Activated CD4-positive, alpha-beta T cell treated with anti-CD3 and anti-CD28 coated beads, Interleukin-2, amount 50 U/mL, for 1 hour (primary cell): Measurements from ENCODE around the gene COL5A1.
"Not testable (repeated sequence)": the region's sequence is repeated elsewhere in the genome, so short reads cannot be mapped to it uniquely, and the experiment has no call there.

Experiments
- DNase-seq: peaks from one replicate; pipeline ENCODE4 v3.0.0-alpha.2; 2020

Gene COL5A1

DNA sequence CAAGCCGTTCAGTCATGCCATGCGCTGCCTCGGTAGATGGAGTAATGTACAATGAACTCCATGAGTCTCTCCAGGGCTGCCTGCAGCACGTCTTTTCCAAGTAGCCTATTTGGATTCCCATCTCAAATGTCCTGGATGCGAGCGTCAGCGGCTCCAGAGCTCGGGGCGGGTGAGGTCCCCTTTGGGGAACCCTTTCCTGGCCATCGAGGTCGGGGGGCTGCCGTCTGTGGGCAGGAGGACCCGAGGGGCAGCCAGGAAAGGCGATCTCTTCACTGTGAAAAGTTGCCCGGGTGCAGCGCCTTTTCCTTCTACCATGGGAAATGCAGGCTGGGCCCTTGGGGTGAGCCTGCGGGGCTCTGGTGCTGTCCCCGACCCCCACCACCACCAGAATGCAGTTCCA is 202.1 kb downstream of the COL5A1 start:
- no peak for DNase-seq

DNA sequence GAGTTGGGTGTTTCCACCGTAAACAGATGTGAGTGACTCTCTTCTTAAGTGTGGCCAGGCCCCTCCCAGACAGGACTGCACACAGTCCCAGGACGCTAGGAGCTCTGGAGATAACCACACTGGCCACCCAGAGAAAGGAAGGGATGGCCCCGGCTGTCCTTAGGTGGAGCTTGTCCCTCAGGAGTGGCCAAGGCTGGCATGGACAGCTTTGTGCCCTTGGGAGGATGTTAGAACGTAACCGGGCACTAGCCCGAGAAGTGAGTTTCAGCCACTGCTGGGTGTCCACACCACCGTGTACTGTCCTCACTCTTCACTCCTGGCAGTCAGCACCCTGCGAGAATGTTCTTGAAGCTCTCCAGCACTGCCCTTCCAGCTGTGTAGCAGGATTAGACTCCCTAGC is 203.2 kb downstream of the COL5A1 start:
- no peak for DNase-seq

DNA sequence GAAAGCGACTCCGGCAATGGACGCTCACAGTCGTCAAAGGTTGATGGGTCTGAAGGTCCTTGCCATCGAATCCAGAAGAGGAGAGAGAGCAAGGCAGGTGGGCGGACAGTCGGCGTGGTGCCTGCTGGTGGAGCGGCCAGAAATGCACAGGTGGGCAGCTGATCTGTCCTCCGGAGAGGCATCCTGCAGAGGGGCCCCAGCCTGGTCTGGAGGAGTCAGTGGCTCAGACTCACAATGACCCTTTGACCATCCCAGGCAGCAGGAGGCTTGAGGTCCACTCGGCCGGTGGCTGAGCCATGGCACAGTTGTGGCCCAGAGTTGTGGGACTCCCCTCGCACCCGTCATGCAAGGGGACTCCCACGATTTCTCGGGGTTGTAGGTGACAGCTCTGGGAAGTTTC is 204.6 kb downstream of the COL5A1 start:
- no peak for DNase-seq

DNA sequence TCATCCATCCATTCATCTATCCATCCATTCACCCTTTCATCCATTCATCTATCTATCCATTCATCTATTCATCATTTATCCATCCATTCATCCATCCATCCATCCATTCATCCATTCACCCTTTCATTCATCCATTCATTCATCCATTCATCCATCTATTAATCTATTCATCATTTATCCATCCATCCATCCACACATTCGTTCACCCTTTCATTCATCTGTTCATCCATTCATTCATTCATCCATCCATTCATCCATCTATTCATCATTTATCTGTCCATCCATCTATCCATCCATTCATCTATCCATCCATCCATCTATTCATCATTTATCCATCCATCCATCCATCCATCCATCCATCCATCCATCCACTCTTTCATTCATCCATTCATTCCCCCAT is 205.1 kb downstream of the COL5A1 start:
- no peak for DNase-seq

DNA sequence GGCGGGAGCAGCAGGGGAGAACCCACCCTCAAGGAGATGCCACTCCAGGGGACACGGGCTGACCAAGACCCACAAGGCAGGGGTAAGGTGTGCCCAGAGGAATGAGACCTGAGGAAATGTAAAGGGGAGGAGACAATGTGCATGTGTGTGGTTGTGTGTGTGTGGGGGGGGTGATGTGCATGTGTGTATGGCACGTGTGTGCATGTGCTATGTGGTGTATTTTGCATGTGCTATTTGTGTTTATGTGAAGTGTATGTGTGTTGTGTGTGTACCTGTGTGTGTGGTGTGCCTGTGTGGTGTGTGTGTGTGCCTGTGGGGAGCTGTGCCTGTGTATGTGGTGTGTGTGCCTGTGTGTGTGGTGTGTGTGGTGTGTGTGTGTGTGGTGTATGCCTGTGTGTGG is 205.5 kb downstream of the COL5A1 start:
- DNase-seq, result no peak

DNA sequence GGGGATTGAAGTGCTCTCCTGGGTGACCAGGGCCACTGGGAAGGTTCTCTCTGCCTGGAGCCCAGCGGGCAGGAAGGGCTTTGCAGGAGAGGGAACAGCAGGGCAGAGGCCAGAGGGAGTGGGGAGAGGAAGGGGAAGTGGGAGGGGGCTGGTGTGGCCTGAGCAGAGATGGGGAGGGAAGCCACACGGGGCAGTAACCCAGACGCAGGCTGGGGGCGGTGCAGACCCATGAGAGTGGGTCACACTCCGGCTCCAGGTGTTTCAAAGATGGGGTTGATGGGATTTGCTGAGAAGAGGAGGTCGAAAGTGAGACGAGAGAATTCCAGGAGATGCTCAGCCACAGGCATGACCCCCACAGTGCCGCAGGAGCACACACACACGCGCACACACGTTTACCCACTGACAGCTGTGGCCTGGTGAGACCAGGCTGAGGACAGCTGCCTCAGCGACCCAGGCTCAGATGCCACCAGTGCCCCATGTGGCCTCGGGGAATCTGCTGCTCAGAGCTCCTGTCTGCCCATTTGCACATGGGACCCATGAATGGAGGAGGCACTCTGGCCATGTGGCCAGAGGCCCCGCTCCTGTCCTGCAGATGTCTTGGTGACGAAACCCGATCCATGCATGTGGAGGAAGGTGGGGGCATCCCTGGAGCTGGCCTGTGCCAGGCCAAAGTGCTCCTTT is 206.3 kb downstream of the COL5A1 start:
- DNase-seq, result no peak

DNA sequence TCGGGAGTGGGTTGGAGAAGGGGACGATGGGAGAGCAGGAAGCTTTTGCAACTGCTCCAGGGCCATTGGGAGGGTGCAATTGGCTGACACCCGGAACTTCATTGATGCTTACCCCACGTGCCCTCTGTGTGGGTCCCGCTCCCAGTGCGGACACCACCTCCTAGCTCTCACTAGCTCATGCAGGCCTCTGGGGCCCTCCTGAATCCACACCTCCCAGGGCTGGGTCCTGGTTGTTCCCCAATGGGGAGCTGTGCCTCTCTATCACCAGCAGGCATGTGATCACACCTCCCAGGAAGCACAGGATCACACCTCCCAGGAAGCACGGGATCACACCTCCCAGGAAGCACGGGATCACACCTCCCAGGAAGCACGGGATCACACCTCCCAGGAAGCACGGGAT is 206.9 kb downstream of the COL5A1 start:
- no peak for DNase-seq

DNA sequence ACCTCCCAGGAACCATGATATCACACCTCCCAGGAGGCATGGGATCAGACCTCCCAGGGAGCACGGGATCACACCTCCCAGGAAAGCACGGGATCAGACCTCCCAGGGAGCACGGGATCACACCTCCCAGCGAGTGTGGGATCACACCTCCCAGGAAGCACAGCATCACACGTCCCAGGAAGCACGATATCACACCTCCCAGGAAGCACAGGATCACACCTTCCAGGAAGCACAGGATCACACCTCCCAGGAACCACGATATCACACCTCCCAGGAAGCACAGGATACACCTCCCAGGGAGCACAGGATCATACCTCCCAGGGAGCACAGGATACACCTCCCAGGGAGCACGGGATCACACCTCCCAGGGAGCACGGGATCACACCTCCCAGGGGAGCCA is 209.0 kb downstream of the COL5A1 start:
- DNase-seq, result no peak

DNA sequence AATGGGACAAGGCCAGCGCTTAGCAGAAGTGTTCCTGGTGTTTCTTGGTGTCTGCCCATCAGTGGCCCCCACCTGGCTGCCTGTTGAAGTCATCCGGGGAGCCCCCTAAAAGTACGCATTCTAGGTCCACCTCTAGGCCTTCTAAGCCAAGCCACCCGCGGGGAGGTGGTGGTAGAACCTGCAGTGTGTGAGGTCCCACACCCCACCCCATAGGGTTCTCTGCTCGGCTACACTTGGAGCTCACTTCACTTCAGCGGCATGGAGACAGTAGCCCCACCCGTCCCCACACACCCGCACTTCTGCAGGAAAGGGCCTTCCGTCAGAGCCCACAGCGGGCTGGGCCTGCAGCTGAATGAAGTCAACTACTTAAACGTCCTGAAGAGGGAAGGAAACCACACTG is 209.4 kb downstream of the COL5A1 start:
- no peak for DNase-seq

DNA sequence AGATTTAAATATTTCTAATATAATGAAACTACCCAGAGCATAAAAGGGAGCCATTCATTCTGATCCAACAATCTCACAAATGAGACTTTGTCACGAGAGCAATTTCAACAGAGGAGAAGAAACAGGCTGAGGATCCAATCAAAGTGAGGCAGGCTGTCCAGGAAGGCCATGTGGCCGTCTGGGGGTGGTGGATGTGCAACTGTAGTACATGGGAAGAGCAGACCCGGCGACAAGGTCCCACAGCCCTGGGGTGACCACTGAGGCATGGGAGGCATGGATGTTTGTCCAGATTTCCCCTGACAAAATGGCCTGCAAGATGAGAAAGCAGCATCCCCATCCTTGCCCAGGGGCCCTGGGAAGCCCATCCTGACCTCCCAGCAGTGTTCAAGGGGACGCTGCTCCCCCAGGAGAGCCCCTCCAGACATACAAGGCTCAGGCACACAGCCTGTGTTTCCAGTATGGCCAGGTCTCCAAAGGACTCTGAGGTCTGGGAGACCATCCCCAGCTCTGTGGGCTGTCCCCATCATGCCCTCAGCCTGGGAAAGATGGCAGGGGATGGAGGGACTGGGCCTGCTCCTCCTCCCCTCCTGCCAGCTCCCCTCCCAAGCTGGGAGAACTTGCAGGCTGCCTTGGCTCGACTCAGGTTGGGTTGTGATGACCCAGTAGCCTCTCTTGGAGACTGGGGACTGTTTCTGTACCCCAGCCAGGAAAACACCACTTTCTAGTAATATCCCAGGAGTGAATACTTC is 211.5 kb downstream of the COL5A1 start:
- DNase-seq, result no peak

DNA sequence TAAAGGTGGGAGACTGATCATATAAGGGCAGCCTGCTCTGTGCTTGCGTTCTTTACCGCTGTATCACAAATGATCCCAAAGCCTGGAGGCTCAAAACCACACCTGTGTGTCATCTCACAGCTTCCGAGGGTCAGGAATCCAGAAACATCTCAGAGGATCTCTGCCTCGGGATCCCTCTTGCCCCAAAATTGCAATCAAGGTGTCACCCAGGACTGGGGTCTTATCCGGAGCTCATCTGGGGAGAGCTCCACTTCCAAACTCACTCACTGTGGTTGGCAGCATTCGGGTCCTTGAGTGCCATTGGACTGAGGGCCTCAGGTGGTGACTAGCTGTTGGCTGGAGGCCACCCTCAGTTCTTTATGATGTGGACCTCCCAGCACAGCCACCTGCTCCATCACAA is 212.3 kb downstream of the COL5A1 start:
- no peak for DNase-seq

DNA sequence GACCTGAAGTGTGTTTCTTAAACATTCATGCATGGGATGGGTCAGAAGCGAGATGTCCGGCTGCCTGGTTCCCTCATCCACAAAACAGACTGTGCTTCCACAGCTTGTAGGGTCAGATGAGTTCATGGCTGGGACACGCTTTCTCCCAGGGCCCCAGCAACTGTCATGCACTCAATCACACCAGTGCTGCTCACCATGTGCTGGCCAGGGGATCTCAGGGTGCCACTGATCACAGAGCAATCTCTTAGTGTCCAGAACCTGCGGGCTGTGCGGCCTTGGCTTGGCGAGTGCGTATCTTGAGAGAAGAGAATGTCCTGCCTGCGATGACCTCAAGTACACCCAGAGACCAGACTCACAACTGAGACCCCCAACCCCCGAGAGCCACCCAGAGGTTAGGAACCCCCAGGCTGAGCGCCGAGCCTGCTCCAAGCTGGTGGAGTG is 213.0 kb downstream of the COL5A1 start:
- no peak for DNase-seq

DNA sequence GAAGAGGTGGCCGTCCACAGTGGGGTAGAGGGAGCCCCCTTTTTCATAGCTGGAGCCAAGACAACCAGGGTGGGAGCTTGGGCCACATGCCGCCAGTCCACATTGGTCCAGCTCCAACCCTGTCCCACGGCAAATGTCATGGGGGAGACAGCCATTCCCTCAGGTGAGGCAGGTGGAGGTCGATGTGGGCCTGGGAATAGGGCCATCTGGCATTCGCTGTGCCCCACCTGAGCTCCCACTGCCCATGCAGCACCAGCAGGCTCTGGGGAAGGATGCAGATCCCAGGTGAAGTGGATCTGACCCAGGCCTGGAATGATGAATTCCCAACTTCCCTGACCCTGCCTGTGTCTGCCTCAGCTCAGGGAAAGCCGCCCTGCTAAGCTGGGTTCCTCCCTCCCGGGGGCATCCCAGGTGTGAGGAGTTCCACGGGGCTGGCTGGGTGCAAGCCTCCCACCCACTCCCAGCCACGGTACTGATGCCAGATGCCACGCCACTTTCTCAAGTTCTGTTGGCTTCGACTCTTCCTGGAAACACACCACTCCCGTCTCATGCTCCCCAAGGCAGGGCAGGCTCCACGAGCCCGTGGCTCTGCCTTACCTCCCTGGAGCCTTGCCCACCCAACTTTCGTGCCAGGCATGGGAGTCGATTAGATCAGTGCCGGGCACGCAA is 213.8 kb downstream of the COL5A1 start:
- no peak for DNase-seq

DNA sequence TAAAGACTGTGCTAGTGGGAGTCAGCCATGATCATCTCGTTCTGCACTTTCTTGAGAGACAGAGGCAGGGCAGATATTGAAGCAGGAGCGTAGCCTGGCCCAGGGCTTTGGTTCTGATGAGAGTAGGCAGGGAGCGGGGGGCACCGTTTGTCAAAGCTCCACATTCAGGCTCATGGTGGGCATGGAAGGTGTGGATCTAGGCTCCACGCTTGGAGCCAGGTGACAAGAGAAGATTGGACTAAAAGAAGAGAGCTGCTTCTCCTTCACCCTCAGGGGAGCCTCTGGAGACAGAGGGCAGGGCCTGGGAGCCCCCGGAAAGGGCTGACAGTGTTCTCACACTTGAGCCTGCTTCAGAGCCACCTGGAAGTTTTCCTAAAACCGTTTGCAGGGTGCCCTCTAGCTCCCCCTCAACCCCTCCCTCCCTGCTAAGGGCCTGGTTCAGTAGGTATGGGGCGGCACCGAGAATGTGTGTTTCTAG is 214.3 kb downstream of the COL5A1 start:
- DNase-seq, result no peak

DNA sequence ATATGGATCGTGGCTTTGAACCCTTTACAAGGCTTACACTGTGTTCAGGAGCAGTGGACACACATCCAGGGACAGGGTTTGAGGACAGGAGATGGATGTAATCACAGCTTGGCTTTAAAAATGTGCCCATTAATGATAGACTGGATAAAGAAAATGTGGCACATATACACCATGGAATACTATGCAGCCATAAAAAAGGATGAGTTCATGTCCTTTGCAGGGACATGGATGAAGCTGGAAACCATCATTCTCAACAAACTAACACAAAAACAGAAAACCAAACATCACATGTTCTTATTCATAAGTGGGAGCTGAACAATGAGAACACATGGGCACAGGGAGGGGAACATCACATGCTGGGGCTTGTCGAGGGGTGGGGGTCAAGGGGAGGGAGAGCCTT is 215.8 kb downstream of the COL5A1 start:
- not testable (repeated sequence) for DNase-seq

DNA sequence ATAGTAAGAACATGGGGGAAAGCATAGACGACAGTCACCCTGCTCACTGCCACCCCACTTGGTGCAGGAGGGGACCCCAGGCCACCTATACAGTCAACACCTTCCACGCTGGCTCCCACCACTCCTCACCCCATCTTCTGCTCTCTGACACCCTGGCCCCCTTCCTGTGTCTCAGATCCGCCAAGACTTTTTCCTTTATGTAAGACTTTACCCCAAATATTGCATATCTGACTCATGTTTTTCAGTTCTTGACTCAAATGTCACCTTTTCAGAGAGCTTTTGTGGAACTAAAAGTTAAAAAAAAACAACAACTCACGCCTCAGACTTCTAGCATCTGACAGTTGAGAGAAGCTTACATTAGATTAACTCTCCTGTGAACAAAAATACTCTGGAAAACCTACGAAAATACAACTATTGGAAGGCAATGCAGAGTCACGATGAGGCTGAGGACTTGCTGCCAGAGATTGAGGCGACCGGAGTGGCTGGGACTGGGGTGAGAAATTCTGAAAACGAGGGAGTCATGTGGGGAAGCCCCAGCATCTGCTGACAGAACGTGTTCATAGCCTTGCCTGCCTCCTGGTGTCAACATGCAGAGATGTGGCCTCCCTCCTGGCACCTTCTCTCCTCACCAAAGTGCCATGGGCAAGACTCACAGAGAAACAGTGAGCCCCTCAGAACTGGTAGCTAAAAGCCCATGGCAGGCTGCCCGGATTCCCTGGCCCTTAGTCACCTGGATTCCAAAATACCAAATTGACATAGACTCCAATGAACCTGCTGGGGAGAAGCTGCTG is 216.6 kb downstream of the COL5A1 start:
- no peak for DNase-seq

DNA sequence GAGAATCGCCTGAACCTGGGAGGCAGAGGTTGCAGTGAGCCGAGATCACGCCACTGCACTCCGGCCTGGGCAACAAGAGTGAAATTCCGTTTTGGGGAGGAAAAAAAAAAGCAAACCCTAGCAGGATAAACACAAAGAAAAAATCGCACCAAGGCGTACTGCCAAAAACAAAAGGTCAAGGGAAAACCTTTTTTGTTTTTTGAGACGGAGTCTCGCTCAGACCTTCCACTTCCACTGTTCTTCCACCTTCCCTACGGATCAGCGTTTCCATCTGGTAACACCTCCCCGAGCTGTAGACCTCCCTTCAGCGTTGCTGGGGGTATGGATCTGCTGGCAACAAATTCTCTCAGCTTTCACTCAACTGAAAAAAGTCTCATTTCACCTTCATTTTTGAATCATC is 218.9 kb downstream of the COL5A1 start:
- no peak for DNase-seq

DNA sequence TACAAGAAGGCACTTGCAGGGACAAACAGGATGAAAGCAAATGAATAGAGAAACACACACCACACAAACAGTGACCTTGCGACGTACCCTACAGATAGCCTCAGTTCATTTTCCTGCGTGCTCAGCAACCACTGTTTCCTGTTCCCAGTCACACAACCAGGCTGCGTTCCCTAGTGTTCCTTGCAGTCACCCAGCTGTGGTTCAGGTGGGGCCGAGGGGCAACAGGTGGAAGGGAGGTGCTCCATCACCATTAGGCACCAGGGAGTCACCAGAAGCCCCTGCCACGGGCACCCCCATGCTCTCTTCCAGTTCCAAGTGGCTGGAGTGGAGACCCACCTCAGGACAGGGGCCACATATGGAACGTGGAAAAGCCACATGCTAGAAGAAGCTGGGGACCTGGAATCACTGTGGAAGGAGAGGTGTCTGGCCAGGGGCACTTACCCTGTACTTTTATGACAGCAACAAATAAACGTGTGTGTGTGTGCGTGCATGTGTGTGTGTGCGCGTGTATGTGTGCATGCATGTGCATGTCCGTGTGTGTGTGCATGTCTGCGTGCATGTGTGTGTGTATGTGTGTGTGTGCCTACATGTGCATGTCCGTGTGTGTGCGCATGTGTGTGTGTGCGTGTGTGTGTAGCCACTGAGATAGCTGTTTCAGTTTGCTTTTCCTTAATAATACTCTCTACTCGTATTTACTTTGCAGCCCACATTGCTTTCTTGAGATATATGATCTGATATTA is 220.2 kb downstream of the COL5A1 start:
- no peak for DNase-seq

DNA sequence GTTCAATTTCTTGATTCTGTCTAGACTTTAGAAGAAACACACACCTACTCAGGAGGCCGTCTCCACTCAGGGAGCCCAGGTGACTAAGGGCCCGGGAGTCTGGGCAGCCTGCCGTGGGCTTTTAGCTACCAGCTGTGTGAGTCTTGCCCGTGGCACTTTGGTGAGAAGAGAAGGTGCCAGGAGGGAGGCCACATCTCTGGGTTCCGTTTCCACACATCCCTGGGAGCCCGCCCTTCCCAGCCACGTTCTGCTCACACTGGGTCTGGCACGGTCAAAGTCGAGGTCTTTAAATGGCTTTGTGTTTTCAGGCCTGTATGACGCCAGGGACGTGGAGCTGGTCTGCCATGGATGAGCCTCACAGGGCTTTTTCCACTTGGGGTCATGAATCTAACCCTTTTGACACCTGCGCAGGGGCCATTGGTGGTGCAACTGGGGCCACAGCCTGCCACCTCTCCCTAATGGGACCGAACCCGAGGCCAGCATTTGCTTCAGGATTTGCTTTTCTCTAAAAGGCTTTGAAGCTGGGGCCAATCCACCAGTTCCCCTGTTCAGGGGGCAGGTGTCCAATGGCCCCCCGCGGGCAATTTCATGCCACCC is 221.8 kb downstream of the COL5A1 start:
- no peak for DNase-seq

DNA sequence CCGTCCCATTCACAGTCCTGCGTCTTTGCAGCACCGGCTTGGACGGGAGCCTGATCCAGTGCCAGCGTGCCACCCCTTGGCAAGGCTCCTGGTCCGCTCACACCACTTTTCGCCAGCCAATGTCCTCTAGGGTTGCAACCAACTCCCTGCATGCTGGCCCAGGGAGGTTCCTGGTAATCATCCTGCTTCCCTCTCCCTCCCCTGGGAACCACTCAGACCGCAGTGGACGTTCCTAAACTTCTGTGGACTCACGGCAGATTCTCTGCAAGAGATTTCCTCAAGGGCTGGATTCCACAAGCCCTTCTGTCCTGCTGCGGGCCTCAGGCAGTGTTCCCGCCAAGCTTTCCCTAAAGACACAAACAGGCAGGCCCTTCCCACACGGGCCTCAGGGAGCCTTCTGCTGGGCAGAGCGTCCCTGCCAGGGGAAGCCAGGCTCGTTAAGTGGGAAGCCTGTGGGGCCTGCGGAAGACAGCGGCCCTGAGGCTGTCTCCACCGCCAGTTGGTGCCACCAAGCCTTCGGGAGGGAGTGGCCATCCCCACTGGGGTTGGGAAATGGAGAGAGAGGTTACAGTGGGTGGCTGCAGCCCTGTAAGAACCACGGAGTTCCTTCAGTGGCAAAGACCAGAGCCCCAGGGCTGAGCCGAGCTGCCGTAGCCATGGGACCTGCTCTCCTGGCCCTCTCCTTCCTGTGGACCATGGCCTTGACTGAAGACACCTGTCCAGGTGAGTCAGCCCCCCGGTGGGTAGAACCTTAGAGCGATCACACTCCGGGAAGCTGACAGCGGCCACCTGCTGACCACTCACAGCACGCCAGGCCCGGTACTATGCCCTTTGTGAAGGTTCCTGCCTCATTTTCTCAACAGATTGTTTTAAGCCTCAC is 222.6 kb downstream of the COL5A1 start:
- DNase-seq, result no peak

DNA sequence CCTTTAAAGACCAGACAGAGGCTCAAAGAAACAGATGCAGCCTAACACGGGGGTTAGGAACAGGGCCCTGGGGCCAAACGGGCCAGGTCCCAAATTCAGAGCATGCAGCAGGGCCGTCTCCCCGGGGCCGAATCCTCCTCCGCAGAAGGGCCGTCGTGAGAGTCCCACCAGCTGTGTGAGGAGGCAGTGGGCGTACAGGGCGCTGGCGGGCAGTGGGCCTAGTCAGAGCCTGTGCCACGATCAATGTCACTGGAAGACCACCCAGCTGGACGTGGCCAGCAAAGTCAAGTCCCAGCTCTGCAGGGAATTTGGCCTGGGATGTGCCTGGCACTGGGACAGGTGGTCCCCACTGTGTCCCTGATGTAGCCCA is 223.2 kb downstream of the COL5A1 start:
- DNase-seq, result no peak
